Endodermal cell (in vitro differentiated cells): ENCODE results near the gene SUPT5H. TPM values are rescaled to one million over a fixed set of nuclear protein-coding genes. Genes with fewer than 3 reads are reported as not detected.

Experiments used
- DNase-seq: peaks from one replicate; pipeline ENCODE4 v3.0.0-alpha.2; 2017
- H3K27ac ChIP-seq: 2 replicates; pipeline ENCODE4 v1.5.1; 2013; ENCODE audit warnings: mild to moderate bottlenecking, low read depth, low read length, moderate library complexity
- H3K27me3 ChIP-seq: 2 replicates; pipeline ENCODE4 v1.6.1; 2013; ENCODE audit warnings: mild to moderate bottlenecking, low read length, moderate library complexity; ENCODE audit not compliant: insufficient read depth, control insufficient read depth, poor library complexity, severe bottlenecking
- H3K36me3 ChIP-seq: 2 replicates; pipeline ENCODE4 v1.7.0; 2013; ENCODE audit warnings: mild to moderate bottlenecking, low read length, moderate library complexity; ENCODE audit not compliant: control insufficient read depth, insufficient read depth
- H3K4me1 ChIP-seq: one replicate; pipeline ENCODE4 v1.7.0; 2013; ENCODE audit warnings: low read length; ENCODE audit not compliant: control insufficient read depth, insufficient read depth
- H3K4me3 ChIP-seq: 2 replicates; pipeline ENCODE4 v1.5.1; 2013; ENCODE audit warnings: mild to moderate bottlenecking, low read length, moderate library complexity
- H3K9ac ChIP-seq: 2 replicates; pipeline ENCODE4 v1.6.1; 2013; ENCODE audit warnings: mild to moderate bottlenecking, low read length, moderate library complexity; ENCODE audit not compliant: poor library complexity, severe bottlenecking; ENCODE audit errors: extremely low read depth
- H3K9me3 ChIP-seq: 2 replicates; pipeline ENCODE4 v1.6.1; 2013; ENCODE audit warnings: mild to moderate bottlenecking, low read length, moderate library complexity; ENCODE audit not compliant: control insufficient read depth
- H3K27ac Mint-ChIP-seq: 2 replicates; pipeline ENCODE4 v1.8.0; 2020; ENCODE audit warnings: mixed read lengths
- H3K27me3 Mint-ChIP-seq: 2 replicates; pipeline ENCODE4 v1.8.0; 2021; ENCODE audit warnings: mild to moderate bottlenecking, mixed read lengths; ENCODE audit not compliant: insufficient read depth
- H3K36me3 Mint-ChIP-seq: 2 replicates; pipeline ENCODE4 v1.8.0; 2020; ENCODE audit warnings: low read depth, mixed read lengths
- H3K4me1 Mint-ChIP-seq: 2 replicates; pipeline ENCODE4 v1.8.0; 2020; ENCODE audit warnings: mixed read lengths
- H3K4me3 Mint-ChIP-seq: 2 replicates; pipeline ENCODE4 v1.8.0; 2020; ENCODE audit warnings: mild to moderate bottlenecking, moderate library complexity, mixed read lengths
- H3K9me3 Mint-ChIP-seq: 2 replicates; pipeline ENCODE4 v1.8.0; 2020; ENCODE audit warnings: mild to moderate bottlenecking, mixed read lengths
- CTCF ChIP-seq: fragments of 200-600 bp; sonication (generic); conservative IDR thresholded peaks from 2 replicates; pipeline ENCODE4 v1.5.0; 2021; ENCODE audit warnings: antibody characterized with exemption, mild to moderate bottlenecking
- WGBS, 2 experiments: methylation state at CpG; one replicate each; pipeline versions ENCODE4 v1.1.5 to v1.1.7; 2013; ENCODE audit warnings: missing lambda C conversion rate in 2 of 2, mixed read lengths in 1 of 2; ENCODE audit not compliant: insufficient coverage in 1 of 2, insufficient read length in 1 of 2; 5-methylcytosine and 5-hydroxymethylcytosine counted together
- total RNA-seq, 2 donors: library from RNA; stranded (reverse); fragmentation: NEBNext Ultra II Directional in 1 of 2; extraction: Animal tissue kit (Norgen Biotek cat#: 25700) in 1 of 2; gene quantifications; 2 replicates in 1 of 2; 3 replicates in 1 of 2; pipeline ENCODE4 v1.2.1, GENCODE V29; 2021

Gene SUPT5H
- total RNA-seq, 2 donors from 2014 or later = 130 to 139 TPM

- Mint-ChIP-seq H3K27me3 (no peaks in the 10 kb centered on the region), H3K9me3 (no peaks in the 10 kb centered on the region), H3K27ac (peak overlapping the region; percentile 61), H3K4me3 (no peak overlapping the region), H3K4me1 (peaks cover 10% of the 10 kb centered on the region), H3K36me3 (peaks cover 40% of the 10 kb centered on the region)
- TF ChIP-seq CTCF = no peak
- peak; percentile 39 for DNase-seq
- 93 to 95% methylated on average over 3 to 15 of the region's 16 CpGs for WGBS, 2 experiments
- H3K27ac ChIP-seq = no peak overlapping the region
- no peak overlapping the region for H3K4me3 ChIP-seq
- H3K27me3 ChIP-seq = no peaks in the 10 kb centered on the region
- H3K9me3 ChIP-seq = no peaks in the 10 kb centered on the region
- H3K4me1 ChIP-seq = peaks cover 6% of the 10 kb centered on the region
- H3K36me3 ChIP-seq = peaks cover 54% of the 10 kb centered on the region
- no peak overlapping the region for H3K9ac ChIP-seq
These were observed 20.4 kb upstream of the SUPT5H start for GRCh38 chr19:39424934-39425333.

- H3K4me3 ChIP-seq = no peak overlapping the region
- Mint-ChIP-seq H3K27ac (no peak overlapping the region), H3K4me1 (peaks cover 10% of the 10 kb centered on the region), H3K36me3 (peaks cover 34% of the 10 kb centered on the region), H3K9me3 (no peaks in the 10 kb centered on the region), H3K27me3 (no peaks in the 10 kb centered on the region), H3K4me3 (no peak overlapping the region)
- no peak for DNase-seq
- no peak overlapping the region for H3K9ac ChIP-seq
- H3K4me1 ChIP-seq = peaks cover 6% of the 10 kb centered on the region
- H3K27ac ChIP-seq = no peak overlapping the region
- H3K9me3 ChIP-seq = no peaks in the 10 kb centered on the region
- TF ChIP-seq CTCF = no peak
- WGBS, 2 experiments = 96 to 97% methylated on average over 7 of the region's 7 CpGs
- H3K27me3 ChIP-seq = no peaks in the 10 kb centered on the region
- H3K36me3 ChIP-seq = peaks cover 46% of the 10 kb centered on the region
These were observed 19.6 kb upstream of the SUPT5H start for GRCh38 chr19:39425744-39426143.

GRCh38 chr19:39426170-39426569, 19.2 kb upstream of the SUPT5H start:
- no peaks in the 10 kb centered on the region for H3K9me3 Mint-ChIP-seq
- H3K27me3 Mint-ChIP-seq = no peaks in the 10 kb centered on the region
- peak overlapping the region; percentile 9 for H3K27ac ChIP-seq
- no peak overlapping the region for H3K4me3 ChIP-seq
- H3K4me1 ChIP-seq = peaks cover 6% of the 10 kb centered on the region
- H3K4me3 Mint-ChIP-seq = no peak overlapping the region
- peaks cover 10% of the 10 kb centered on the region for H3K4me1 Mint-ChIP-seq
- no peaks in the 10 kb centered on the region for H3K9me3 ChIP-seq
- no peaks in the 10 kb centered on the region for H3K27me3 ChIP-seq
- WGBS, 2 experiments = 82 to 86% methylated on average over 5 of the region's 5 CpGs
- H3K36me3 ChIP-seq = peaks cover 42% of the 10 kb centered on the region
- no peak overlapping the region for H3K9ac ChIP-seq
- no peak for TF ChIP-seq CTCF
- no peak overlapping the region for H3K27ac Mint-ChIP-seq
- H3K36me3 Mint-ChIP-seq = peaks cover 30% of the 10 kb centered on the region
- DNase-seq = peak; percentile 42
